Lower leg skin (tissue), 3 donors: ENCODE results near the gene RTRAF.

ENCODE experiments used
- CTCF ChIP-seq, 3 donors: fragments of 450-650 bp; IDR thresholded peaks; one replicate each; pipeline ENCODE4 v1.5.1; 2016; ENCODE audit warnings: antibody characterized with exemption in 3 of 3, mild to moderate bottlenecking in 3 of 3, moderate library complexity in 2 of 3
- POLR2A ChIP-seq, 2 donors: fragments of 450-650 bp; IDR thresholded peaks; one replicate each; pipeline ENCODE4 v1.6.1; 2016 to 2017; ENCODE audit warnings: antibody characterized with exemption in 2 of 2, mild to moderate bottlenecking in 1 of 2, moderate library complexity in 1 of 2

- TF ChIP-seq CTCF (IDR thresholded peaks at IDR 0.05) (no peak), POLR2A (IDR thresholded peaks at IDR 0.05) (no peak)
These were observed 16.3 kb downstream of the RTRAF start for GRCh38 chr14:52005625-52006024.
